K562 (cell line): Measurements from ENCODE around the gene ING4. TPM values are rescaled to one million over a fixed set of nuclear protein-coding genes. Genes with fewer than 3 reads are reported as not detected.

Experiments used
- AFF1 ChIP-seq, 2 experiments: fragments of 450-650 bp; IDR thresholded peaks; 2 replicates each; pipeline ENCODE4 v1.6.1; 2018; ENCODE audit warnings: mild to moderate bottlenecking in 2 of 2, low read depth in 1 of 2; ENCODE audit not compliant: partially characterized antibody in 2 of 2
- ARID1B ChIP-seq: fragments of 450-650 bp; IDR thresholded peaks from 2 replicates; pipeline ENCODE4 v1.6.1; 2016; ENCODE audit warnings: antibody characterized with exemption, mild to moderate bottlenecking, inconsistent platforms
- CBX5 ChIP-seq: IDR thresholded peaks from 2 replicates; pipeline ENCODE4 v1.6.1; 2014; ENCODE audit warnings: low read depth, borderline replicate concordance
- CHD2 ChIP-seq: IDR thresholded peaks from 2 replicates; pipeline ENCODE4 v1.6.1; 2011; ENCODE audit warnings: low read depth, low read length
- COPS2 ChIP-seq: fragments of 450-650 bp; conservative IDR thresholded peaks from 2 replicates; pipeline ENCODE4 v1.6.1; 2016; ENCODE audit warnings: mild to moderate bottlenecking, moderate library complexity
- CXXC5 ChIP-seq: fragments of 250-450 bp; sonication (Bioruptor Pico); IDR thresholded peaks from 2 replicates; pipeline ENCODE4 v1.8.0; 2022; ENCODE audit warnings: inconsistent platforms, mild to moderate bottlenecking, moderate library complexity
- EGR1 ChIP-seq: fragments of 450-650 bp; conservative IDR thresholded peaks from 2 replicates; pipeline ENCODE4 v1.6.1; 2017; ENCODE audit warnings: mild to moderate bottlenecking
- ESRRA ChIP-seq: fragments of 450-650 bp; IDR thresholded peaks from 2 replicates; pipeline ENCODE4 v1.6.1; 2014; ENCODE audit warnings: low read depth, mild to moderate bottlenecking, moderate library complexity, borderline replicate concordance
- FOXM1 ChIP-seq, 2 experiments: fragments of 450-650 bp in 1 of 2; sonication (generic) in 1 of 2; formaldehyde crosslinking in 1 of 2; IDR thresholded peaks; 2 replicates each; pipeline versions ENCODE4 v1.6.1 to v1.9.0; 2017 to 2022; ENCODE audit warnings: low read depth in 2 of 2, mild to moderate bottlenecking in 2 of 2, missing genetic modification reagents in 1 of 2, moderate library complexity in 1 of 2
- HDAC8 ChIP-seq: fragments of 450-650 bp; IDR thresholded peaks from 2 replicates; pipeline ENCODE4 v1.6.1; 2016; ENCODE audit warnings: mild to moderate bottlenecking, missing genetic modification characterization, moderate library complexity, missing compliant biosample characterization
- HDGF ChIP-seq: fragments of 450-650 bp; IDR thresholded peaks from 2 replicates; pipeline ENCODE4 v1.6.1; 2016
- HSF4 ChIP-seq: fragments of 250-450 bp; sonication (Bioruptor Pico); IDR thresholded peaks from 2 replicates; pipeline ENCODE4 v2.1.2; 2022; ENCODE audit warnings: mild to moderate bottlenecking, moderate library complexity, borderline replicate concordance
- ILK ChIP-seq: fragments of 450-650 bp; IDR thresholded peaks from 2 replicates; pipeline ENCODE4 v1.6.1; 2016; ENCODE audit warnings: missing genetic modification characterization, low read depth, mild to moderate bottlenecking, missing compliant biosample characterization, moderate library complexity, borderline replicate concordance
- KDM1A ChIP-seq, 2 experiments: fragments of 450-650 bp; IDR thresholded peaks; 2 replicates each; pipeline ENCODE4 v1.6.1; 2016; ENCODE audit warnings: mild to moderate bottlenecking in 2 of 2
- LARP7 ChIP-seq: fragments of 450-650 bp; IDR thresholded peaks from 2 replicates; pipeline ENCODE4 v1.6.1; 2016
- MECOM ChIP-seq: fragments of 250-450 bp; sonication (Bioruptor Pico); IDR thresholded peaks from 2 replicates; pipeline ENCODE4 v1.8.0; 2022; ENCODE audit warnings: inconsistent platforms
- MEF2A ChIP-seq: IDR thresholded peaks from 2 replicates; pipeline ENCODE4 v1.6.1; 2011; ENCODE audit warnings: low read depth, mild to moderate bottlenecking, low read length, moderate library complexity; ENCODE audit not compliant: control insufficient read depth
- NBN ChIP-seq: fragments of 450-650 bp; IDR thresholded peaks from 2 replicates; pipeline ENCODE4 v1.6.1; 2016; ENCODE audit warnings: low read depth, mild to moderate bottlenecking
- NCOA1 ChIP-seq: fragments of 450-650 bp; IDR thresholded peaks from 2 replicates; pipeline ENCODE4 v1.6.1; 2016; ENCODE audit warnings: low read depth
- NCOA2 ChIP-seq, 2 experiments: fragments of 450-650 bp; IDR thresholded peaks; 2 replicates each; pipeline ENCODE4 v1.6.1; 2018; ENCODE audit warnings: mild to moderate bottlenecking in 2 of 2, moderate library complexity in 1 of 2; ENCODE audit not compliant: partially characterized antibody in 2 of 2
- NCOR1 ChIP-seq: fragments of 450-650 bp; IDR thresholded peaks from 2 replicates; pipeline ENCODE4 v1.6.1; 2016; ENCODE audit warnings: mild to moderate bottlenecking, moderate library complexity
- NRF1 ChIP-seq, 2 experiments: fragments of 450-650 bp; IDR thresholded peaks in 1 of 2; conservative IDR thresholded peaks in 1 of 2; 2 replicates each; pipeline ENCODE4 v1.6.1; 2014; ENCODE audit warnings: mild to moderate bottlenecking in 2 of 2
- RBFOX2 ChIP-seq: fragments of 200-400 bp; formaldehyde crosslinking; IDR thresholded peaks from 2 replicates; pipeline ENCODE4 v1.6.1; 2017; ENCODE audit warnings: low read depth, mild to moderate bottlenecking, low read length, moderate library complexity
- ZKSCAN8 ChIP-seq: fragments of 200-800 bp; sonication (Bioruptor generic); IDR thresholded peaks from 2 replicates; pipeline ENCODE4 v1.6.1; 2016; ENCODE audit warnings: missing genetic modification characterization, missing compliant biosample characterization
- ZNF133 ChIP-seq: fragments of 250-450 bp; sonication (Bioruptor Pico); IDR thresholded peaks from 2 replicates; pipeline ENCODE4 v1.4.0; 2020; ENCODE audit warnings: mild to moderate bottlenecking
- ZNF584 ChIP-seq: fragments of 200-800 bp; sonication (Bioruptor generic); IDR thresholded peaks from 2 replicates; pipeline ENCODE4 v1.6.1; 2016; ENCODE audit warnings: low read depth, mild to moderate bottlenecking, missing genetic modification characterization, missing compliant biosample characterization
- polyA plus RNA-seq, 8 experiments: library from polyadenylated mRNA; depleted of rRNA in 4 of 8; stranded (reverse) in 5 of 8; unstranded in 3 of 8; fragments of >200 nt; fragmentation: Nextera tagmentation in 2 of 8; fragmentation: Illumina TruSeq in 1 of 8; extraction: Ambion mirVana in 2 of 8; extraction: Trizol in 1 of 8; gene quantifications; 2 replicates each; pipeline versions ENCODE4 v1.2.1 to v1.2.3, GENCODE V29; 2011 to 2014; ENCODE audit warnings: inconsistent platforms in 1 of 8, missing spikeins in 1 of 8
- total RNA-seq, 7 experiments: library from RNA; depleted of rRNA in 6 of 7; stranded (reverse); fragments of >200 nt in 6 of 7; fragmentation: Illumina TruSeq in 2 of 7; extraction: Trizol in 2 of 7; gene quantifications; 2 replicates each; pipeline versions ENCODE4 v1.2.1 to v1.2.3, GENCODE V29; 2011 to 2021; ENCODE audit warnings: low replicate concordance in 1 of 7

The ING4 gene
- total and polyA plus RNA-seq, 9 of the 15 experiments (the other 6 are each of a cell fraction or from before 2014, with no cell fraction given): 6.6 to 30.2 (median 15.7) TPM

GRCh38 chr12:6613015-6613775 lies 49.7 kb downstream of the ING4 start (continued):
- TF ChIP-seq CHD2: peak; percentile 22; the same call in 1 of the 2 replicates
- no peak for TF ChIP-seq KDM1A (IDR thresholded peaks at IDR 0.05)
- TF ChIP-seq ESRRA: peak; percentile 19; the same call in 1 of the 2 replicates
- TF ChIP-seq ILK (tag): no peak
- TF ChIP-seq ARID1B: peak; percentile 59
- TF ChIP-seq HDAC8 (tag): 0 out of 2 replicates have a peak, but pooled peaks have one; percentile 59
- TF ChIP-seq ZNF133 (CRISPR knock-in tag): no peak
- TF ChIP-seq EGR1: peak; percentile 72
- TF ChIP-seq LARP7: peak; percentile 72; the same call in 1 of the 2 replicates
- TF ChIP-seq HDGF: peak; percentile 42; the same call in 1 of the 2 replicates
- TF ChIP-seq COPS2: no peak
- TF ChIP-seq ZNF584: peak; percentile 92
- TF ChIP-seq NCOA1: 0 out of 2 replicates have a peak, but pooled peaks have one; percentile 52
- TF ChIP-seq AFF1 (IDR thresholded peaks at IDR 0.05; ENCODE audit: low read depth in 1 of 2, partially characterized antibody in 2 of 2): peak in 1 of 2 experiments; percentile 46
- TF ChIP-seq MEF2A: 0 out of 2 replicates have a peak, but pooled peaks have one; percentile 2
- peak; percentile 48; the same call in 1 of the 2 replicates for TF ChIP-seq CXXC5 (CRISPR knock-in tag)
- peak; percentile 55 for TF ChIP-seq RBFOX2
- no peak for TF ChIP-seq NCOA2 (IDR thresholded peaks at IDR 0.05; ENCODE audit: partially characterized antibody in 2 of 2)
- TF ChIP-seq FOXM1 (IDR thresholded peaks at IDR 0.05; ENCODE audit: low read depth): peak; percentile 39; the same call in 1 of the 2 replicates
- TF ChIP-seq FOXM1 (CRISPR knock-in tag; IDR thresholded peaks at IDR 0.05; ENCODE audit: low read depth): no peak
- TF ChIP-seq MECOM (CRISPR knock-in tag): 0 out of 2 replicates have a peak, but pooled peaks have one; percentile 51
- TF ChIP-seq ZKSCAN8 (CRISPR knock-in tag): 0 out of 2 replicates have a peak, but pooled peaks have one; percentile 41
- no peak for TF ChIP-seq HSF4 (CRISPR knock-in tag)
- 0 out of 4 replicates have a peak, but pooled peaks of 1 of the 2 experiments have one; percentile 28 for TF ChIP-seq NRF1 (conservative IDR thresholded peaks at IDR 0.05 in 1 of 2, IDR thresholded peaks at IDR 0.05 in 1 of 2)
- 0 out of 2 replicates have a peak, but pooled peaks have one; percentile 42 for TF ChIP-seq NBN
- no peak for TF ChIP-seq CBX5
- TF ChIP-seq NCOR1: no peak; the same call in 1 of the 2 replicates
